AG04449 (cell line): ENCODE measurements around the gene PAM16.

Experiments used
- CTCF ChIA-PET: fragments of 350-600 bp; formaldehyde crosslinking; extraction: SDS; loops from one replicate; lab custom pipeline; 2021; ENCODE audit warnings: antibody characterized with exemption; lab: Yijun Ruan, JAX
- POLR2A ChIA-PET: fragments of 400-600, 350-600 bp; formaldehyde crosslinking; extraction: SDS; loops from one replicate; lab custom pipeline; 2020; ENCODE audit warnings: antibody characterized with exemption, inconsistent platforms; lab: Yijun Ruan, JAX
- DNase-seq: peaks from one replicate; pipeline ENCODE4 v3.0.0-alpha.2; 2010; ENCODE audit warnings: low read depth, low spot score
- H3K4me3 ChIP-seq: 2 replicates; pipeline ENCODE4 v1.5.1; 2011; ENCODE audit warnings: low read depth, mild to moderate bottlenecking, control low read depth, low read length
- CTCF ChIP-seq: IDR thresholded peaks from one replicate; pipeline ENCODE4 v1.5.1; 2011; ENCODE audit warnings: mild to moderate bottlenecking, moderate library complexity, low read length, control low read depth, inconsistent platforms; ENCODE audit not compliant: insufficient read depth; ENCODE audit errors: missing control alignments

Gene PAM16

GRCh38 chr16:4295581-4295980 is 55.5 kb downstream of the PAM16 start:
- CTCF ChIA-PET = interaction anchor here (0.9 to 6.3 kb wide), 5 partner anchors 10 to 108 kb away, joined by 3 to 55 read pairs (median 19); no protein-coding TSS in a partner anchor
- POLR2A ChIA-PET = no interaction called here
- H3K4me3 ChIP-seq = no peak overlapping the region
- no peak for TF ChIP-seq CTCF
- no peak for DNase-seq

GRCh38 chr16:4293822-4294457 is 57.2 kb downstream of the PAM16 start:
- POLR2A ChIA-PET = interaction anchor here (1.2 kb wide), 1 partner anchor 22 kb away, joined by 3 read pairs; the partner anchor contains the start of gene GLIS2
- DNase-seq = no peak
- CTCF ChIA-PET = interaction anchor here (0.9 to 4.9 kb wide), 8 partner anchors 10 to 109 kb away, joined by 3 to 24 read pairs (median 4); no protein-coding TSS in a partner anchor
- peak overlapping the region; percentile 43 for H3K4me3 ChIP-seq
- TF ChIP-seq CTCF = no peak

- H3K4me3 ChIP-seq = no peak overlapping the region
- CTCF ChIA-PET = interaction anchor here (1.0 to 4.9 kb wide), 8 partner anchors 9 to 110 kb away, joined by 3 to 24 read pairs (median 4); no protein-coding TSS in a partner anchor
- DNase-seq = no peak
- POLR2A ChIA-PET = interaction anchor here (0.6 to 1.2 kb wide), 3 partner anchors 22 to 76 kb away, joined by 3 to 4 read pairs (median 3); partner anchors contain the start of gene GLIS2
- no peak for TF ChIP-seq CTCF
Observed at GRCh38 chr16:4293181-4293716, 57.9 kb downstream of the PAM16 start.

DNA sequence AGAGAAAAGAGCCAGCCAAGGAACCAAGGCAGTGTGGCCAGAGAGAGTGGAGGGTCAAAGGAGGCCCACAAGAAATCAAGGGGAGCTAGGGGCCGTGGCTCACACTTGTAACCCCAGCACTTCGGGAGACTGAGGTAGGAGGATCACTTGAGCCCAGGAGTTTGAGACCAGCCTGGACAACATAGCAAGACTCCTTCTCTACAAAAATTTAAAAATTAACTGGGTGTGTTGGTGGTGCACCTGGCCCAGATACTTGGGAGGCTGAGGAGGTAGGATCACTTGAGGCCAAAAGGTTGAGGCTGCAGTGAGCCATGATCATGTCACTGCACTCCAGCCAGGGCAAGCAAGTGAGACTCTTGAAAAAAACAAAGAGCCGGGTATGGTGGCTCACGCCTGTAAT is 59.4 kb downstream of the PAM16 start:
- no peak for DNase-seq
- ChIA-PET CTCF (interaction anchor here (2.6 to 7.1 kb wide), 4 partner anchors 15 to 112 kb away, joined by 8 to 104 read pairs (median 34); no protein-coding TSS in a partner anchor), POLR2A (no interaction called here)
- H3K4me3 ChIP-seq = no peak overlapping the region
- no peak for TF ChIP-seq CTCF
